NOMO-1 treated with dmso at 0.1 percent for 144 hours (cell line): ENCODE results near the gene IL1A.
A peak's percentile ranks its signal among the peaks of the same experiment; 100 is the strongest.

ENCODE experiments used
- DNase-seq: peaks from one replicate; lab custom pipeline; 2025; ENCODE audit not compliant: unreplicated experiment; lab: John Stamatoyannopoulos, UW

The IL1A gene

DNA sequence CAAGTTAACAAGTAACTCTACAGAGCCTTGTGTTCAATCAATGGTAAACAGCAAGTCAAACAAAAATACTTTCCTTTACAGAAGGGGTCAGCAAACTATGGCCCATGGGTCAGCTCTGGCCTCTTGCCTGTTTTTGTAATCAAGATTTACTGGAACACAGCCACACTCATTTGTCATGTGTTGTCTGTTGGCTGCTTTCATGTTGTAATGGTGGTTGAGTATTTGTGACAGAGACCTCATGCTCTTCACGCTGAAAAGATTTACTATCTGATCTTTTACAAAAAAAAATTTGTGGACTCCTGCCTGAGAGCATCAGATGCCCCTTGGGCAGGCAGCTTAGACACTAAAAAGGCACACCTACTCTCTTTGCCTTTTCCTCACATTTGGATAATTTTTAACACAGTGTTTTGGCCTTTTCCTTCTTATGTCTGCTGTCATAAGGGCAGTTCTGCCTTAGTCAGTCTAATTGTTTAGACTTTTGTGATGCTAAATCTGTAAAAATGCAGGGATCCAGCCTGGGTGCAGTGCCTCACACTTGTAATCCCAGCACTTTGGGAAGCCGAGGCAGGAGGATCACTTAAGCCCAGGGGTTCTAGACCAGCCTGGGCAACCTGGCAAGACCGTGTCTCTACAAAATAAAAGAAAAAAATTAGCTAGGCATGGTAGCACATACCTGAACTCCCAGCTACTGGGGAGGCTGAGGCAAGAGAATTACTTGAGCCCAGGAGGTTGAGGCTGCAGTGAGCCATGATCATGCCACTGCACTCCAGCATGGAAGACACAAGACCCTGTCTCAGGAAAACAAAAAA, 34.0 kb upstream of the IL1A start:
- no peak for DNase-seq

DNA sequence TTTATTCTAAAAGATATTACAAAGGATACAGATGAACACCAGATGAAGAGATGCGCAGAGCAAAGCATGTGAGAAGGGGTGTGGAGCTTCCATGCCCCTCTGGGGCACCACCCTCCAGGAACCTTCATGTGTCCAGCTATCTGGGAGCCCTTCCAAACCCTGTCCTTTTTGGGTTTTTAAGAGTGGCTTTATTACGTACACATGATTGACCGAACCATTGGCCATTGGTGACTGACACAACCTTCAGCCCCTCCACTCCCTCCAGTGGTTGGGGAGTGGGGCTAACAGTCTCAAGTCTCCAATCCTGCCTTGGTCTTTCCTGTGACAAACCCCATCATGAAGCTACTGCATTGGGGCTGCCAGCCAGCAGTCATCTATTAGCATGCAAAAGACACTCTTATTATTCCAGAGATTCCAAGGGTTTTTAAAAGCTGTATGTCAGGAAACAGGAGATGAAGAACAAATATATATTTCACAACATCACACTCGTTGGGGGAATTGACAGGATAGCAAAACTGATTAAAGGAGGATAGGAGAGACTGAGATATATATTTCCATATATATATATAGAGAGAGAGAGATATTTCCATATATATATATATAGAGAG, 32.9 kb upstream of the IL1A start:
- DNase-seq = no peak

DNA sequence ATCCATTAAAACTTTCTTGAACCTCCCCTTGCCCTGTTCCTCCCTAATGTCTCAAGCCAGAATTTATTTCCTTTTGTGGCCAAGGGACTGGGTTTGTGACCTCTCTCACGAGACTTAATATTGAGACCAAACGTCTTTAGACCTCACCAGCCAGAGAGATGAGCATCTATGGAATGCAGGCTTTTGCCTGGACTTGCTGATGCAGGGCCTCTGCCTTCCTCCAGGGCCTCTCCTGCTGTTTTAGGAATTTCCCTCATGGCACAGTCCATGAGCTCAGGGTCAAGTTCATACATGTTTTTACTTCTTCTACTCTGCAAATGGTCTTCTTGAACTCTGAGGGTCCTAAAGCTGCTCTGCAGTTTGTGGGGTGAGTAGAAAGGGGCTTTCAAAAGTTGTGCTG, 30.0 kb upstream of the IL1A start:
- DNase-seq = no peak

DNA sequence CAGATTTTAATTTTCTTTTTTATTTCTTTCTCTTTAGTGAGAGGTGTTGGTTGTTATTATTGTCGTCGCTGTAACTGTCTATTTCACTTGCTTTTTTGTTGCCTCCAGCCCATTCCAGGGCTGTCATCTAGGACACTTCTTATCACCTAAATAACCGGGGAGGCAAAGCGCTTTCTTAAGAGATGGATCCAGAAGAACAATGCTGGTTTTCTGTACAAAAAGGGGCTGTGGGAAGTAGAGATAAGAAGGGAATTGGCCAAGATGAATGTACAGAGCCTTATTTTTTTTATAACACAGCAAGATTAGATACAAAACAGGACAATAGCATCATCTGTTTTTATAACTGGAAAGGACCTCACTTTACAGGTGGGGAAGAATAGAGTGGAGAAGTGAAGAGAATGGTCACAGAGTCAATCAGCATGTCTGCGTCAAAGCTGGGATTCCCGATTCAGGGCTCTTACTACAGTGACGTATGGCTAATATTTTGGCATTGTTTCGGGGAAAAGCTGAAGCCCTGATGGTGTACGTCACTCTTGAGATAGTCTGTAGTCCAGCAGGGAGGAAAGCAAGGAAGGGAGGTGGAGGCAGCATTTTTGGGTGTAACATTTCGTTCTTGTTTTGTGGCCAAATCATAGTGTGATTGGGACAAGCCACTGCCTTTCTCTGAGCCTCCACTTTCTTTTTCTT, 29.1 kb upstream of the IL1A start:
- DNase-seq = no peak

DNA sequence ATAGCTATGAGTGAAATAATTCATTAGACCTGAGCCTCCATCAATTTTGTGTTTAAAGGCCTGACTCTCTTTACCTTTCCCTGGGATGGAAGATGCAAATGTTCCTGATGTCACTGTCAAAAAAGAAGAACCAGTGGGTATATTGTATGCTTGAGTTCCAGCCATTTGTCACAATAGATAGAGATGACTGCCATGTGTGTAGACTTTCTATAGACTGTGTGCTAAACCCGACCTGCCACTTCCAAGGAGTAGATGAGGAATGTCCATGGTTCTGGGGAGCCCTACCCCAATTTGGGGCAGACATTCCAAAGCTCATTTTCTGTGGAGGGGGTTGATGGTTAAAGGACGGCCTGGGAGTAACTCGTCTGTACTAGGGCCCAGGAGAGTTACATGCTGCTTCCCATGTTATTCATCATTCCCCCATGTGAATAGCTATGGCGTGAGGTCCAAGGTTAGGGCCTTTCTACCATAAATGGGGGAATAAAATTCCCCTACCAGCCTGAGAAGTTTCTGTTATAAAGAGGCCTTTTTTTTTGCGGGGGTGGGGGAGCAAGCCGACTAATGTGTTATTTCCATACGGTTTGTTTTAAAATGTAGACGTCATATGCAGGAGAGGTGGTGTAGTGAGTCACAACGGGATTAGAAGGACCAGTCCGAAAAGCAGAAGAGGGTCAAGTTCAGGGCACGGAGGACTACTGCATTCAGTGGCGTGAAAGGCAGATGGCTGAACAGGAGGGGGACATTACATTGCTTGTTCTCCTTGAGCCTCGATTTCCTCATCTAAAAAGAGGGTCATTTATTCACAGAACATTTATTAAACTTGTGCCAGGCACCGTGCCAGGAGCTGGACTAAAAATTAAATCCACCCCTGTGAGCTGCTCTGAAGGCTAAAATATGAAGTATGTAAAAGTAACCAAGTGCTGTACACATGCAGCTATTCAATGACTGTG, 28.3 kb upstream of the IL1A start:
- no peak for DNase-seq

DNA sequence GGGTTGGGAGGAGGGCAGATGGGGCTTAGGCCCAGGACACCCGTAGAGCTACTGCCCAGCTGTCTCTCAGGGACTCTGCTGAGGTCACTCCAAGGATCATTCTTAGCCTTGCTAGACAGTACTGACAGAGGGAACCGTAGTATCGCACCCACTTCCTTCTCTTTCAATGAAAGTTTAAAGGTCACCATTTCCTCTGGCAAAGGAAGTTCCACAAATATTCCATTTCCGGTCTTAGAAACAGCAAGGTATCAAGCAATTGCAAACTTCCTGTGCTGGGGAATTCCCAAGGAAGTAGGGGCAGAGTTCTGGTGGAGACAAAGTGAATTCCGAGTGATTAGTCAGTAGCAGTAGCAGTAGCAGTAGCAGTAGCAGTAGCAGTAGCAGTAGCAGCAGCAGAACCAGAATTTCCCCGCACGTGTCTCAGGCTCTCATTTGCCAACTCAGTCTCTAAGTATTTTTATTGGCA, 27.6 kb upstream of the IL1A start:
- no peak for DNase-seq

DNA sequence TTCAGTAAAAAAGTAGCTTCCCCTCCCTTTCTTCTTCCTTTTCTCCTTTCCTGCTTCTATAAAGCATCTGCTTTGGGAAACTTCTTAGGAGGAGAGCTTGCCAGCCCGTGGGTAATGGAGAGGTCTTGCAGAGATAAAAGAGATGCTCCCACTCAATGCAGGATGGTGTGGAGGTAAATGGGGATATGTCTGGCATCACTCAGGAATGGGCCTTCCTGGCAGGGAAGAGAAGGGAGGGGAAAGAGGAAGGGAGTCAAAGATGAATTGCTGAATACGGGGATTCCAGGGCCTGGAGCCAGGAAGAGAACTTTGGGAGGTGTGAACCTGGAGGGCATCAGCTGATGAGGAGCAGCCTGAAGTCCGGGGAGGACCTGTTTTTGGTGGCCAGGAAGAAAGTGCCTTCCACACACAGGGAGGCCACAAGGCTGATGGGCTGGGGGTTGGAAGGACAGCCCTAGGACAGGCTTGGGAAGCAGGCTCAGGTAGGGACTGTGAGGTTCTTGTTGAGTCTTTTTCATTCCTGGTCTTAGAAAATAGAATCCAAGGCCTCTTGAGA, 27.1 kb upstream of the IL1A start:
- DNase-seq = no peak

DNA sequence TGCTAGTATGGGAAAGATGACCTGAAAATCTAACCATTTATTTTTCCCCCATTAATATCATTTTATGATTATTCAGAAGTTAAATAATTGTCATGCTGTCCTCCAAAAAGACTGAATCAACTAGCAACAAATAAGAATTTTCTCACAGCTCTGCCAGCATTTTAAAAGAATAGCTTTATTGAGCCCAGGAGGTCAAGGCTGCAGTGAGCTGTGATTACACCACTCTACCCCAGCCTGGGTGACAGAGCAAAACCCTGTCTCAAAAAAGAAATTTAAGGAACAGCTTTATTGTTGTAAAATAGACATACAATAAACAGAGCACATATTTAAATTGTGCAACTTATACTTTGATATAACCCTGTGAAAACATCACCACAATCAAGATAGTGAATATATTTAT, 24.8 kb upstream of the IL1A start:
- no peak for DNase-seq

DNA sequence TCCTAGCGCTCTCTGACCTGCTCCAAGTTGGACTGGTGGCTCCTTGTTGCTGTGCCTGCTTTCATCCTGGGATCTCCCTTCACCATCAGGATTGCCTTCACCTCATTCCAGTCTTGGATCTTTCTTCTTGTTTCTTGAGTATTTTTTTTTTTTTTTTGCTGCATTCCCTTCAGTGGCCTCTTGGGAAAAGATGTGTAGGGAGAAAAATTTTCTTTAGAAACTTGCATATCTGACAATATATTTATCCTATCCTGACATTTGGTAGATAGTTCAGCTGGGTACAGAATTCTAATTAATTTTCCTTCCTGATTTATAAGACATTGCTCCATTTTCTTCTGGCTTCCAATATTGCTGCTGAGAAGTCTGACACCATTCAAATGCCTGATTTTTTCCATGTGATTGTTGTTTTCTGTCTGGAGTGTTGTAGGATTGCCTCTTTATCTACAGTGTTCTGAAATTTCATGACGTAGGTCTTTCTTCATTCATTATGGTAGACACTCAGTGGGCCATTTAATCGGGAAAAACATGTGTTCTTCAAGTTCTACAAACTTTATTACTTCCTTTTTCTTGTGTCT, 23.0 kb upstream of the IL1A start:
- DNase-seq = no peak

DNA sequence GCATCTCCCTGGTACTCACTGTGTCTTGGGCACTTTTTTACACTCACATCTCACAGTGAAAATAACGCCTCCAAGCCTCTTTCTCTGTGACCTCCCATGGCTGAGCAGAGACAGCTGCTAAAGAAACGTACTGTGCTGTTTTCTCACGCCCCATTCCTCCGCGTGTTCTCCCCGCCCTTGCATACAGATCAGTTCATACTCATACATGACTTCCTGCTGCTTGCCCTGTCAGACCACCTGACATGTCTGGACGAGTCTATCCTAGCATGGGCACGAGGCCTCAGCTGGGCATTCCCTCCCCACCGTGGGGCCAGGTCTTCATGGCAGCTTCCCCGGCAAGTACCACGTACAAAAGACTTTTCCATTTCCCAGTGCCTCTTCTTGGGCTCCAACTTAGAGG, 21.2 kb upstream of the IL1A start:
- DNase-seq = no peak

DNA sequence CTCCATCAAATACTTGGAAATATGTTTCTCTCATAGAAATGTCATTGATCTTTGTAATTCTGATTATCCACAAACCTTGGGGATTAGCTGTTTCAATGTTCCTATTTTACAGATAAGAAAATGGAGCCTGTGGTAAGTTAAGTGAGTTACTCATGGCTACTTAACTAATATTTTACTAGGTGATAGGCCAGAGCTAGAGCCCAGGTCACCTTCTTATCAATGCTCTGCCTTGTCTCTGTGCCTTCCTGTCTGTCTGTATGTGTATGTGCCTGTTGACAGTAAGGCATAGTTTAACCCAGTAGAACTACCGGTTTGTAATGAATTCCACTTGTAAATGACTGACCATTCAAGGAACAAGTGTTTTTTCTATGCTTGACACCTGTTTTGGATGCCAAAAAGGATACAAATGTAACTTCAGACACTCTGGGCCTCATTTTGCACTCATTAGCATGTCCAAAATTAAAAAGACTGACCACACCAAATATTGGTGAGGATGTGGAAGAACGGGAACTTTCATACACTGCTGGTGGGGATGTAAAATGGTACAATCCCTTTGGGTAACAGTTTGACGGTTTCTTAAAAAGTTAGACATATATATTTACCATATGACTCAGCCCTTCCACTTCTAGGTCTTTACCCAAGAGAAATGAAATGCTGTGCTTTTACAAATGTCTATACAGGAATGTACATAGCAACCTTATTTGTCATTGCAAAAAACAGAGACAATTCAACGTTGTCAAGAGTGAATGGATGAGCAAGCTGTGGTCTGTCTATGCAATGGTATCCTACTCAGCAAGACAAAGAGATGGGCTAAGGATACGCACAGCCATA, 19.6 kb upstream of the IL1A start:
- no peak for DNase-seq

DNA sequence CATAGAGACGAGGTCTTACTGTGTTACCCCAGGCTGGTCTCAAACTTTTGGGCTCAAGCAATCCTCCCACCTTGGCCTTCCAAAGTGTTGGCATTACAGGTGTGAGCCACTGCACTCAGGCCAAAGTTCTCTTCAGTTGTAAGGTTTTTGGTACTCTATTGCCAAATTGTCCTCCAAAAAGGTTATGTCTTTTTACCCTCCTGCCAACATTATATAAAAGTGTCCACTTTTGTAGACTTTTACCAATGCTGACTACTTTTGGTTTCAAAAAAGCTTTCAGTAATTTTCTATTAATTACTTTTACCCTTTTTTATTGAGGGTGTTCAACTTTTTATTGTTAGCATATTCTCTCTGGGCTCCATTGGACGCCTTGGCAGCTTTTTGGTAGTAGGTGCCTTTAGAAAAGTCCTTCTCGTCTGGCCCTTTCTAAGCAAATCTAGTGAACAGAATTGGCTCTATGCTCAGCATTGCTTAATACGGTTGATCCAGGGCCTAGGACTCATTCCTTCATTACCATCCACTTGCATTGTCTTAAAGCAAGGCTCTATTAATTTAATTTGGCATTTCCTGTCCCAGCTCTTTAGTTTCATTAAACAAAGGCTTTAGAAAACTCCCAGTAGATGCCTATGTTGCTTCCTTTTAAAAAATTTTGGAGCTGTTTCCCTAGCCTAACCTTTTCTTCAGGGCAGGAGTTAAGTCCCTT, 16.7 kb upstream of the IL1A start:
- DNase-seq = no peak

DNA sequence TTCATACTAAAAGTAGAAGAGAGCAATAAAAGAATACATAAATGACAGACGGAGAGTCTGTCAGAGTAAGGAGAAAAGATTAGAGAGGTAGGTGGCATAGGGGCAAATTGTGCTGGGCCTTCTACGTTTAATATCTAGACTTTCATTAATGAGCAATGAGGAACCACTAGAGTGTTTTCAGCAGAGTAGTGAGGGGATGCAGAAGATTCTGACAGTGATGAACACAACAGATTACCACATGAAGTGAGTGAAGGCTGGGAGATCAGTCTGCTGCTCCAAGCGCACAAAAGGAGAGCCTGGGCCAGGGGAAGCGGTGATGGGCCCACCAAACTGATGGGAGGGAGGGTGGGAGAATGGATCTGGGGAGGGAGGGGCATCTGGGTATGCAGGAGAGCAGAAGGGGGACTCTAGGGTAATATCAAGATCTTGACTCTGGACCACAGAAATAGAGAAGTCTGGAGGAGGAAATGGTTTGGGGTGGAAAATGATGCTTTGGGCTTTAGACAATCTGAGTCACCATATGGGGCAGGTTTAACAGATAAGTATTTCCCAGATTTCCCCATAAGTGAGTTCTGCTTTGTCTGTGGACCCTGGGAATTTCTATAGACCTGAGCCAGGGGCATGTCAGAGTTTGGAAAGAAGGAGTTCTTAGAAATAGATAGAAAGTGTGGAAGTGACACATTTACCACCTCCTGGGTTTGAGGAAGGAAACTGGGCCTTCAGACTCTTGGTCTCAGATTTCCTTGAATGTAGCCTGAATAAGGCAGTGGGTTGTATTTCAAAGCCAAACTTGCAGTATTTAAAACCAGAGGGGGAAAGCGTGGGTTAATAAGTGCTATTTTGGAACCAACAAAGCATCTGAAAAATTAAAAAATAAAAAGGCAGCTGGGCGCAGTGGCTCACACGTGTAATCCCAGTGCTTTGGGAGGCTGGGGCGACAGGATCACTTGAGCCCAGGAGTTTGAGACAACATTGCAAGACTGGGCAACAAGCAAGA, 15.0 kb upstream of the IL1A start:
- peak; percentile 21 for DNase-seq

DNA sequence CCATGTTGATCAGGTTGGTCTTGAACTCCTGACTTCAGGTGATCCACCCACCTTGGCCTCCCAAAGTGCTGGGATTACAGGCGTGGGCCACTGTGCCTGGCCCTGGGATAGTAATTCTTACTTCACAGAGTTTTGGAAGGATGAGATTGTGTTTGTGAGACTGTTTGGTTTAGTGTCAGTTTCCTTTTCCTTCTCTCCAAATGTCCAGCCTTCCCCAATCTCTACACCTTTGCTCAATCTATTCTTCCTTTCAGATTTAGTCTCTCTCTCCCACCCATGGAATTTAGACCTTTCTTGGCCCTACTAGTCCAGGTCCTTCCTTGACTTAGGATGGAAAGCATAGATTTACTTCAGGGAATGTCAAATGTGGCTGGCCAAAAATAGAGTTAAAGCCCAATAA, 12.2 kb upstream of the IL1A start:
- DNase-seq = no peak

DNA sequence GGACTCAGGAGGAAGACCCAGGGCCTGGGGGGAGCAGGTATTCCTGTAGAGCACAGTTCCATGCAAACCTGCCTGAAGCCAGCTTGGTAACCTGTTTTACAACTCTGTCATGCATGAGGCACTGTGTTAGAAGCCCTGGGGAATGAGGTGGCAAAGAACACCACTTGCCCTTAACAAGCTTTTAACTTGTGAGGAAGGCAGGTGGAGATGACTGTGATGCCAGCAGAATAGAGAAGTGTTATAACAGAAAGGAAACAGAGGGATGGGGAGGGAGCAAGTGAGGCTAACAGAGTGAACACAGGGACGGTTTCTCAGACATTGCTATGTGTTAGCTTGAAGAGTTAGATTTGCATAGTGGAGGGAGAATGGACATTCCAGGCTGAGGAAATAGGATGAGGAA, 11.5 kb upstream of the IL1A start:
- DNase-seq = peak; percentile 35

DNA sequence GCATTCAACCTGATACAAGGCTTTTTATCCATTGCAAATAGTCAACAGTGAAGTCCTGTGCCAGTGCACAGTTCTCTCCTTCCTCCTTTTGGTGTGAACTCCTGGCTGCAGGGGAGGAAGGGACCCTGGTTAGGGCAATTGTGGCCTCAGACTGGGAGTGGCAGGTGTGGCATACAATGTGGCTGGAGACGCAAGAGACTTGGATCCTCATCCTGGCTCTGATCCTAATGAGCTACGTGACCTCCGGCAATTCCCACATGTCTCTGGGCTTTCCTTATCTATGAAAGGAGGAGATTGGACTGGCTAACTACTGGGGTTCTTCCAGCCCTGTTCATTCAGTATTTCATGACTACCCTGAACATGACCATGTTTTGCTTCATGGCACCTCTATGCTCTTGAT, 10.5 kb upstream of the IL1A start:
- DNase-seq = no peak

DNA sequence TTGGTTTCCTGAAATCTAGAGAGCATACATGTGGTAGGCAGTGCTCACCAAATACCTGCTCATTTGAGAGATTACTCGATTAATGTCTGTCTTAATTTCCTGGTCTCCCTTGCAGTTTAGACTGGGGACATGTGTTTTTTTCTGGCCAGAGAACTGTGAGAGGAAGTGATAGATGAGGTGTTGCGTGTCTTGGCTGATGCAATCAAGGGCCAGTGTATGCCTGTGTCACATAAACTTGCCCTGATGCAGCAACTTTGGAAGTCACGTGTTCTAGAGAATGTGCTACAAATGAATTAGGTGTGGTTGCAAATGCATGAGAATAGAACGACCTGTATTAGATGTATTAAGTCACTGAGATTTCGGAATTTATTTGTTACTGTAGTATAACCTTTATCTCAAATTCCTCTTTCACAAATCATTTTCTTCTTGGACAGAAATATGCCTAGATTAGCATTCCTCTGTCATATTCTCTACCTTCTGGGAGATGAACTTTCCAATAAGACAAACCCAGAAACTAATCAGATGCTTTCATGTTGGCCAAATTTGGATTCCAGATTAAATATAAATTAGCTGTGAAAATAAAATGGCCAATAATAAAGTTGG, 9.9 kb upstream of the IL1A start:
- DNase-seq = peak; percentile 94
